Fibroblast of lung (primary cell): Measurements from ENCODE around the gene BCAS3. TPM values are rescaled to one million over a fixed set of nuclear protein-coding genes. Genes with fewer than 3 reads are reported as not detected.

Source experiments
- DNase-seq, 2 donors: peaks; one replicate each; pipeline versions ENCODE4 v3.0.0 to v3.0.0-alpha.2; 2010; ENCODE audit warnings: low read depth in 2 of 2
- H2AFZ ChIP-seq: 2 replicates; pipeline ENCODE4 v1.5.1; 2012; ENCODE audit warnings: low read length, control low read depth, inconsistent platforms
- H3K27ac ChIP-seq: 2 replicates; pipeline ENCODE4 v1.5.1; 2011; ENCODE audit warnings: low read length, control low read depth; ENCODE audit not compliant: insufficient read depth
- H3K27me3 ChIP-seq: 2 replicates; pipeline ENCODE4 v1.5.1; 2011; ENCODE audit warnings: mild to moderate bottlenecking, low read length; ENCODE audit not compliant: control insufficient read depth, insufficient read depth
- H3K36me3 ChIP-seq: 2 replicates; pipeline ENCODE4 v1.5.1; 2011; ENCODE audit warnings: low read length; ENCODE audit not compliant: control insufficient read depth, insufficient read depth
- H3K4me1 ChIP-seq: 2 replicates; pipeline ENCODE4 v1.5.1; 2011; ENCODE audit warnings: low read length; ENCODE audit not compliant: control insufficient read depth, insufficient read depth; ENCODE audit errors: extremely low read depth
- H3K4me2 ChIP-seq: 2 replicates; pipeline ENCODE4 v1.5.1; 2011; ENCODE audit warnings: low read length, control low read depth; ENCODE audit not compliant: insufficient read depth; ENCODE audit errors: extremely low read depth
- H3K4me3 ChIP-seq, 4 experiments: fragments of 200-600 bp in 1 of 4; sonication (generic) in 1 of 4; replicated peaks in 1 of 4; 2 replicates each; pipeline ENCODE4 v1.5.1; 2011 to 2016; ENCODE audit warnings: low read length in 4 of 4, low read depth in 3 of 4, mild to moderate bottlenecking in 3 of 4, control low read depth in 2 of 4, inconsistent platforms in 1 of 4, mixed read lengths in 1 of 4; ENCODE audit not compliant: insufficient read depth in 1 of 4; ENCODE audit errors: control extremely low read depth in 1 of 4
- H3K79me2 ChIP-seq: 2 replicates; pipeline ENCODE4 v1.5.1; 2012; ENCODE audit warnings: mild to moderate bottlenecking, low read length, inconsistent platforms; ENCODE audit not compliant: control insufficient read depth, insufficient read depth
- H3K9ac ChIP-seq: 2 replicates; pipeline ENCODE4 v1.5.1; 2011; ENCODE audit warnings: mild to moderate bottlenecking, low read length, control low read depth; ENCODE audit not compliant: insufficient read depth
- H3K9me3 ChIP-seq: 2 replicates; pipeline ENCODE4 v1.5.1; 2012; ENCODE audit warnings: low read depth, low read length; ENCODE audit not compliant: control insufficient read depth, insufficient read depth
- H4K20me1 ChIP-seq: 2 replicates; pipeline ENCODE4 v1.5.1; 2011; ENCODE audit warnings: low read length; ENCODE audit not compliant: control insufficient read depth, insufficient read depth; ENCODE audit errors: extremely low read depth
- CTCF ChIP-seq, 2 donors: IDR thresholded peaks in 1 of 2; conservative IDR thresholded peaks in 1 of 2; 1 replicate in 1 of 2; 2 replicates in 1 of 2; pipeline ENCODE4 v1.5.1; 2011 to 2012; ENCODE audit warnings: low read length in 2 of 2, control low read depth in 1 of 2, inconsistent platforms in 1 of 2, low read depth in 1 of 2, mild to moderate bottlenecking in 1 of 2
- EZH2 ChIP-seq: IDR thresholded peaks from 2 replicates; pipeline ENCODE4 v1.5.1; 2012; ENCODE audit warnings: low read length, control low read depth, mild to moderate bottlenecking; ENCODE audit errors: missing control alignments
- polyA plus RNA-seq, 2 donors: library from polyadenylated mRNA; depleted of rRNA in 1 of 2; stranded (reverse) in 1 of 2; unstranded in 1 of 2; fragments of >200 nt; gene quantifications; 2 replicates each; pipeline ENCODE4 v1.2.1, GENCODE V29; 2011 to 2012; ENCODE audit warnings: missing spikeins in 1 of 2
- total RNA-seq: library from RNA; depleted of rRNA; stranded (reverse); fragments of >200 nt; gene quantifications from 2 replicates; pipeline ENCODE4 v1.2.1, GENCODE V29; 2014

Gene BCAS3
- total and polyA plus RNA-seq, 2 donors (not counting 1 experiment from before 2014, with no cell fraction given): 9.9 to 43.6 TPM

GRCh38 chr17:61307905-61308886 is 630.5 kb downstream of the BCAS3 start:
- DNase-seq: peak; percentile 95 to 100
- Histone ChIP-seq H3K4me3 (no peak overlapping the region), H3K27ac (peak overlapping the region; percentile 96), H3K79me2 (no peaks in the 10 kb centered on the region), H3K27me3 (no peaks in the 10 kb centered on the region), H2AFZ (no peak overlapping the region), H4K20me1 (no peaks in the 10 kb centered on the region), H3K9ac (peak overlapping the region; percentile 61), H3K9me3 (no peaks in the 10 kb centered on the region), H3K4me2 (peak overlapping the region; percentile 40), H3K36me3 (no peaks in the 10 kb centered on the region), H3K4me1 (peaks cover 42% of the 10 kb centered on the region)
- TF ChIP-seq CTCF (conservative IDR thresholded peaks at IDR 0.05 in 1 of 2, IDR thresholded peaks at IDR 0.05 in 1 of 2; ENCODE audit: low read depth in 1 of 2, low read length in 2 of 2) (peak; percentile 7 to 36), EZH2 (no peak)

- peaks cover 42% of the 10 kb centered on the region for H3K4me1 ChIP-seq
- no peaks in the 10 kb centered on the region for H4K20me1 ChIP-seq
- no peak overlapping the region for H2AFZ ChIP-seq
- H3K27ac ChIP-seq: peak overlapping the region; percentile 96
- peak; percentile 91 to 92 for DNase-seq
- no peaks in the 10 kb centered on the region for H3K79me2 ChIP-seq
- peak overlapping the region; percentile 16 for H3K4me2 ChIP-seq
- H3K9me3 ChIP-seq: no peaks in the 10 kb centered on the region
- peak overlapping the region; percentile 34 for H3K9ac ChIP-seq
- H3K4me3 ChIP-seq: no peak overlapping the region
- no peaks in the 10 kb centered on the region for H3K27me3 ChIP-seq
- H3K36me3 ChIP-seq: no peaks in the 10 kb centered on the region
- TF ChIP-seq EZH2 (no peak), CTCF (conservative IDR thresholded peaks at IDR 0.05 in 1 of 2, IDR thresholded peaks at IDR 0.05 in 1 of 2; ENCODE audit: low read depth in 1 of 2, low read length in 2 of 2) (peak; percentile 11 to 25)
Observed at GRCh38 chr17:61309362-61310256, 632.0 kb downstream of the BCAS3 start.

DNA sequence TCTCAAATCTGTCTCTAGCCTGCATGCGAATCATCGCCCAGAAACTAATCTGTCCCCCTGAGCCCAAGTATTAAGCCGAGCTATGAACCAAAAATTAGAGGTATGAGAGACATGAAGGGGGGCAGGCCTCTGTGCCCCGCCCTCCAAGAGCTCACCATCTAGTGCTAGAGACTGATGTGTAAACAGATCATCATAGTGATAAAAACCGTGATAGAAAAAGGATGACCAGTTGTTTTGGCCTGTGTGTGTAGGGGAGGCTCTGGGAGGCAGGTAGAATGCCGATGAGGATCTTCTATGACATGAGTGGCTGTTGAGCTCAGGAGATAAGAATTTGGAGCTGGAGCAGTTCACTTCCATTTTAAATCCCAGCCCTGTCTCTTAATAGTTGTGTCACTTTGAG is 632.9 kb downstream of the BCAS3 start:
- TF ChIP-seq EZH2: no peak
- TF ChIP-seq CTCF (conservative IDR thresholded peaks at IDR 0.05 in 1 of 2, IDR thresholded peaks at IDR 0.05 in 1 of 2; ENCODE audit: low read depth in 1 of 2, low read length in 2 of 2): no peak
- Histone ChIP-seq H3K27ac (peak overlapping the region; percentile 96), H3K9ac (no peak overlapping the region), H3K4me3 (no peak overlapping the region), H3K27me3 (no peaks in the 10 kb centered on the region), H4K20me1 (no peaks in the 10 kb centered on the region), H3K4me2 (no peak overlapping the region), H3K36me3 (no peaks in the 10 kb centered on the region), H3K9me3 (no peaks in the 10 kb centered on the region), H3K79me2 (no peaks in the 10 kb centered on the region), H2AFZ (no peak overlapping the region), H3K4me1 (peaks cover 40% of the 10 kb centered on the region)
- peak in 1 of 2 donors; percentile 27 for DNase-seq
